CD14-positive monocyte (primary cell): Measurements from ENCODE around the gene ABHD17B. TPM values are rescaled to one million over a fixed set of nuclear protein-coding genes. Genes with fewer than 3 reads are reported as not detected.

Experiments used
- DNase-seq, 3 donors: peaks; one replicate each; pipeline ENCODE4 v3.0.0-alpha.2; 2011 to 2022
- H2AFZ ChIP-seq: 2 replicates; pipeline ENCODE4 v1.6.0; 2012; ENCODE audit warnings: mild to moderate bottlenecking, low read depth, low read length, inconsistent platforms; ENCODE audit not compliant: insufficient read depth, poor library complexity, severe bottlenecking
- H3K27ac ChIP-seq, 2 donors: 1 replicate in 1 of 2; 2 replicates in 1 of 2; pipeline ENCODE4 v1.5.1; 2012 to 2013; ENCODE audit warnings: low read length in 2 of 2, control low read depth in 1 of 2, inconsistent platforms in 1 of 2, low read depth in 1 of 2, mild to moderate bottlenecking in 1 of 2
- H3K27me3 ChIP-seq, 2 donors: one replicate each; pipeline versions ENCODE4 v1.6.0 to v1.6.1; 2011 to 2013; ENCODE audit warnings: low read length in 2 of 2; ENCODE audit not compliant: control insufficient read depth in 2 of 2, insufficient read depth in 2 of 2
- H3K36me3 ChIP-seq, 2 donors: replicated peaks in 1 of 2; 1 replicate in 1 of 2; 2 replicates in 1 of 2; pipeline versions ENCODE4 v1.5.1 to v1.6.1; 2012 to 2013; ENCODE audit warnings: low read length in 2 of 2, control low read depth in 1 of 2, inconsistent platforms in 1 of 2, mild to moderate bottlenecking in 1 of 2; ENCODE audit not compliant: insufficient read depth in 2 of 2, control insufficient read depth in 1 of 2
- H3K4me1 ChIP-seq, 2 donors: 1 replicate in 1 of 2; 2 replicates in 1 of 2; pipeline versions ENCODE4 v1.5.1 to v1.6.1; 2012 to 2013; ENCODE audit warnings: low read length in 2 of 2, control low read depth in 1 of 2, inconsistent platforms in 1 of 2, mild to moderate bottlenecking in 1 of 2, moderate library complexity in 1 of 2; ENCODE audit not compliant: insufficient read depth in 2 of 2, control insufficient read depth in 1 of 2
- H3K4me2 ChIP-seq: replicated peaks from 2 replicates; pipeline ENCODE3; 2012; ENCODE audit warnings: low read length, moderate library complexity, mild to moderate bottlenecking; ENCODE audit not compliant: poor library complexity, severe bottlenecking; ENCODE audit errors: extremely low read depth
- H3K4me3 ChIP-seq, 3 experiments: fragments of 200-600 bp in 1 of 3; sonication (generic) in 1 of 3; replicated peaks in 1 of 3; 1 replicate in 2 of 3; 2 replicates in 1 of 3; pipeline ENCODE4 v1.5.1; 2011 to 2013; ENCODE audit warnings: low read length in 3 of 3, mild to moderate bottlenecking in 3 of 3, control low read depth in 2 of 3, low read depth in 2 of 3, inconsistent platforms in 1 of 3, moderate library complexity in 1 of 3
- H3K79me2 ChIP-seq: 2 replicates; pipeline ENCODE4 v1.6.0; 2012; ENCODE audit warnings: mild to moderate bottlenecking, control low read depth, inconsistent platforms, low read length, moderate library complexity; ENCODE audit not compliant: insufficient read depth
- H3K9ac ChIP-seq: 2 replicates; pipeline ENCODE4 v1.6.0; 2017; ENCODE audit warnings: low read length, mild to moderate bottlenecking; ENCODE audit not compliant: insufficient read depth, poor library complexity, severe bottlenecking
- H3K9me3 ChIP-seq, 2 donors: replicated peaks in 1 of 2; 1 replicate in 1 of 2; 2 replicates in 1 of 2; pipeline versions ENCODE4 v1.5.1 to v1.6.1; 2012 to 2013; ENCODE audit warnings: low read length in 2 of 2, control low read depth in 1 of 2; ENCODE audit not compliant: control insufficient read depth in 1 of 2, insufficient read depth in 1 of 2
- H4K20me1 ChIP-seq: 2 replicates; pipeline ENCODE4 v1.6.0; 2012; ENCODE audit warnings: mild to moderate bottlenecking, low read length, control low read depth, moderate library complexity; ENCODE audit not compliant: insufficient read depth
- H3K27ac Mint-ChIP-seq, 7 donors: one replicate each; pipeline ENCODE4 v1.8.0; 2020; ENCODE audit warnings: mild to moderate bottlenecking in 7 of 7, mixed read lengths in 7 of 7, moderate library complexity in 6 of 7, inconsistent platforms in 2 of 7
- H3K27me3 Mint-ChIP-seq, 3 donors: one replicate each; pipeline ENCODE4 v1.8.0; 2021 to 2022; ENCODE audit warnings: low read depth in 3 of 3, mild to moderate bottlenecking in 3 of 3, mixed read lengths in 3 of 3, moderate library complexity in 3 of 3, inconsistent platforms in 1 of 3
- H3K36me3 Mint-ChIP-seq, 2 donors: one replicate each; pipeline ENCODE4 v1.8.0; 2020; ENCODE audit warnings: mixed read lengths in 2 of 2, inconsistent platforms in 1 of 2, mild to moderate bottlenecking in 1 of 2
- H3K4me1 Mint-ChIP-seq: one replicate; pipeline ENCODE4 v1.8.0; 2020; ENCODE audit warnings: mild to moderate bottlenecking, mixed read lengths
- H3K4me3 Mint-ChIP-seq, 2 donors: one replicate each; pipeline ENCODE4 v1.8.0; 2020; ENCODE audit warnings: mild to moderate bottlenecking in 2 of 2, mixed read lengths in 2 of 2, moderate library complexity in 1 of 2
- H3K9me3 Mint-ChIP-seq, 7 donors: one replicate each; pipeline ENCODE4 v1.8.0; 2020 to 2022; ENCODE audit warnings: mixed read lengths in 7 of 7, mild to moderate bottlenecking in 6 of 7, moderate library complexity in 6 of 7, inconsistent platforms in 2 of 7
- WGBS: methylation state at CpG from one replicate; pipeline ENCODE4 v1.1.5; 2013; ENCODE audit warnings: missing lambda C conversion rate; ENCODE audit not compliant: insufficient coverage; 5-methylcytosine and 5-hydroxymethylcytosine counted together
- intact Hi-C, 2 donors: fragments of 100-400 bp; cut with micrococcal nuclease; formaldehyde crosslinking; loops; one replicate each; pipeline versions ENCODE4 v1.15.0 to v1.15.1; 2023
- polyA plus RNA-seq, 3 donors: library from polyadenylated mRNA; depleted of rRNA in 1 of 3; unstranded in 2 of 3; stranded (reverse) in 1 of 3; fragments of 300-500 nt in 2 of 3; fragments of >200 nt in 1 of 3; fragmentation: Illumina TruSeq in 2 of 3; gene quantifications; 1 replicate in 2 of 3; 2 replicates in 1 of 3; pipeline ENCODE4 v1.2.3, GENCODE V29; 2012 to 2021
- TF ChIP-seq, protein P1 (sequence below): fragments of 200-600 bp; IDR thresholded peaks from one replicate; pipeline ENCODE4 v1.8.0; 2022; ENCODE audit warnings: antibody characterized with exemption, mild to moderate bottlenecking

The ABHD17B gene
- polyA plus RNA-seq, 3 donors = 4.1 to 12.8 (median 12.3) TPM

- no peak overlapping the region for H3K4me3 ChIP-seq
- H3K36me3 Mint-ChIP-seq = no peaks in the 10 kb centered on the region
- intact Hi-C loops = loop anchor here (5.0 to 10.0 kb wide), 2 partner anchors 92 to 200 kb away; partner anchors contain the start of genes ABHD17B (in 1 of the 2) and C9orf85 (in 1 of the 2)
- H3K4me3 Mint-ChIP-seq = no peak overlapping the region
- H2AFZ ChIP-seq = no peak overlapping the region
- no peak overlapping the region for H3K4me2 ChIP-seq
- no peak for DNase-seq
- H3K27ac ChIP-seq = no peak overlapping the region
- H3K27ac Mint-ChIP-seq = no peak overlapping the region
- no peaks in the 10 kb centered on the region for H4K20me1 ChIP-seq
- no peaks in the 10 kb centered on the region for H3K27me3 ChIP-seq
- H3K27me3 Mint-ChIP-seq = peaks cover 0 to 2% (median 1%) of the 10 kb centered on the region in 3 donors
- no peaks in the 10 kb centered on the region for H3K36me3 ChIP-seq
- H3K4me1 ChIP-seq = peaks cover 0 to 4% of the 10 kb centered on the region in 2 donors
- no peaks in the 10 kb centered on the region for H3K9me3 ChIP-seq
- no peak overlapping the region for H3K9ac ChIP-seq
- peaks cover 5% of the 10 kb centered on the region for H3K4me1 Mint-ChIP-seq
- TF ChIP-seq, protein P1, sequence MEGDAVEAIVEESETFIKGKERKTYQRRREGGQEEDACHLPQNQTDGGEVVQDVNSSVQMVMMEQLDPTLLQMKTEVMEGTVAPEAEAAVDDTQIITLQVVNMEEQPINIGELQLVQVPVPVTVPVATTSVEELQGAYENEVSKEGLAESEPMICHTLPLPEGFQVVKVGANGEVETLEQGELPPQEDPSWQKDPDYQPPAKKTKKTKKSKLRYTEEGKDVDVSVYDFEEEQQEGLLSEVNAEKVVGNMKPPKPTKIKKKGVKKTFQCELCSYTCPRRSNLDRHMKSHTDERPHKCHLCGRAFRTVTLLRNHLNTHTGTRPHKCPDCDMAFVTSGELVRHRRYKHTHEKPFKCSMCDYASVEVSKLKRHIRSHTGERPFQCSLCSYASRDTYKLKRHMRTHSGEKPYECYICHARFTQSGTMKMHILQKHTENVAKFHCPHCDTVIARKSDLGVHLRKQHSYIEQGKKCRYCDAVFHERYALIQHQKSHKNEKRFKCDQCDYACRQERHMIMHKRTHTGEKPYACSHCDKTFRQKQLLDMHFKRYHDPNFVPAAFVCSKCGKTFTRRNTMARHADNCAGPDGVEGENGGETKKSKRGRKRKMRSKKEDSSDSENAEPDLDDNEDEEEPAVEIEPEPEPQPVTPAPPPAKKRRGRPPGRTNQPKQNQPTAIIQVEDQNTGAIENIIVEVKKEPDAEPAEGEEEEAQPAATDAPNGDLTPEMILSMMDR = no peak
- no peaks in the 10 kb centered on the region for H3K79me2 ChIP-seq
- H3K9me3 Mint-ChIP-seq = no peaks in the 10 kb centered on the region
- 25% methylated on average over 1 of the region's 3 CpGs for WGBS
These were observed 88.5 kb downstream of the ABHD17B start for GRCh38 chr9:71822456-71822855.

DNA sequence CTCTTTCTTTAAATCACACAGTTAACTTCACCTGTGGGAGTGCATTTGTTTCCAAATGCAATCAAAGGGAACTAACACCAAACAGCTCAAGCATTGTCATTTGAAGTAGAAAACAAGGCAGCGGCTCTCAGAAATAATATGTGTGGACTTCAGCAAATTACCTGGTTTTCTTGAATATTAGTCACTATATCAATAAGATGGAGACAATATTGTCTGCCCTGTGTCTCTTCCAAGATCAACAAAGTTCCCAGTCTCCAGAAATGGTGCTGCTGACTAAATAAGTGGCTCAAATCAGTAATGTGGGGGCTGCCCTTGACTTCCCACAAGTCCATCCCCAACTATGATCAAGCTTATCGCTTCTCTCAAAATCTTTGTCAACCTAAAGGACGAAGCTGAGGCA lies 89.6 kb downstream of the ABHD17B start:
- DNase-seq = no peak
- H4K20me1 ChIP-seq = no peaks in the 10 kb centered on the region
- peaks cover 0 to 4% of the 10 kb centered on the region in 2 donors for H3K4me1 ChIP-seq
- no peaks in the 10 kb centered on the region for H3K27me3 ChIP-seq
- Mint-ChIP-seq H3K27ac (no peak overlapping the region), H3K36me3 (no peaks in the 10 kb centered on the region), H3K9me3 (no peaks in the 10 kb centered on the region), H3K27me3 (peaks cover 0 to 3% (median 1%) of the 10 kb centered on the region in 3 donors), H3K4me1 (peaks cover 11% of the 10 kb centered on the region), H3K4me3 (no peak overlapping the region)
- no peaks in the 10 kb centered on the region for H3K9me3 ChIP-seq
- no peak overlapping the region for H3K9ac ChIP-seq
- no peak overlapping the region for H3K4me3 ChIP-seq
- TF ChIP-seq, protein P1 = no peak
- WGBS = 100% methylated on average over 2 of the region's 3 CpGs
- no peaks in the 10 kb centered on the region for H3K36me3 ChIP-seq
- H3K27ac ChIP-seq = no peak overlapping the region
- H3K4me2 ChIP-seq = no peak overlapping the region
- H2AFZ ChIP-seq = no peak overlapping the region
- intact Hi-C loops = loop anchor here (5.0 to 10.0 kb wide), 2 partner anchors 93 to 201 kb away; partner anchors contain the start of genes ABHD17B (in 1 of the 2) and C9orf85 (in 1 of the 2)
- H3K79me2 ChIP-seq = no peaks in the 10 kb centered on the region
